Measurements from ENCODE around the gene VCAM1.
"Not testable (repeated sequence)": the region's sequence is repeated elsewhere in the genome, so short reads cannot be mapped to it uniquely, and the experiment has no call there.

VCAM1 gene

DNA sequence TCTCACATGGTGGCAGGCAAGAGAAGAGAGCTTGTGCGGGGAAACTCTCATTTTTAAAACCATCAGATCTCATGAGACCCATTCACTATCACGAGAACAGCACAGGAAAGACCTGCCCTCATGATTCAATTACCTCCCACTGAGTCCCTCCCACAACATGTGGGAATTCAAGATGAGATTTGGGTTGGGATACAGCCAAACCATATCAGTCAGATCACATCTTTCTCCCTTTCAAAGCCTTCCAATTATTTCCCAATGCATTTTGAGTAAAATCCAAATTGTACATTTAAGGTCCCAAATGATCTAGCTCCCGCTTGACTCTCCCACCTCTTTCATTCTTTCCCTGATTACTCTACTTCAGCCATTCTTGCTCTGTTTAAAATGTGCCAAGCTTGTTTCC, 62.2 kb downstream of the VCAM1 start:
- not testable (repeated sequence) for DNase-seq

DNA sequence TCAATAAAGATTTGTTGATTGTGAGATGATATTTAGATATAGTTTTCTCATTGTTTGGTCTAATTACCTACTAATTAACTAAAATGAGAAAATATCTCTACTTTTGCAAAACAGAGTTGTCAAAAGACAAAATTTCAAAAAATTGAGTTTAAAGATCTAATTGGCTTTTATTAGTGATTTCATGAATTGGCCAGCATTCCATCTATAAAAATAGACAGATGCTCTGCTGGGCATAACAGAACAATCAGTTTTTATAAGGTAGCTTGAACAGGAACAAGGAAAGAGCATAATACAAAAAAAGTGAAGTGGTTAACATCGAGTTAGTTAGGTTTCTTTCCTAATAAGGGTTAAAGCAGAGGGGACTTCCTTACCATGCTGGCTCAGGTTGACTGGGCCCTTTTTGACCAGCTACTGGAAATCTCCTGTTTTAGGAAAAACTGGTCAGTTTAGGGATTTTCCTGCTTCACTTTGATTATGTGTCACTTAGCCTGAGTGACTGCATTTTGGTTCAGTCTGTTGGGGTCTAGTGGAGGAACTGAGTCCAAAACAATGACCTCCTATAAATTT, 63.0 kb downstream of the VCAM1 start:
- no peak for DNase-seq

DNA sequence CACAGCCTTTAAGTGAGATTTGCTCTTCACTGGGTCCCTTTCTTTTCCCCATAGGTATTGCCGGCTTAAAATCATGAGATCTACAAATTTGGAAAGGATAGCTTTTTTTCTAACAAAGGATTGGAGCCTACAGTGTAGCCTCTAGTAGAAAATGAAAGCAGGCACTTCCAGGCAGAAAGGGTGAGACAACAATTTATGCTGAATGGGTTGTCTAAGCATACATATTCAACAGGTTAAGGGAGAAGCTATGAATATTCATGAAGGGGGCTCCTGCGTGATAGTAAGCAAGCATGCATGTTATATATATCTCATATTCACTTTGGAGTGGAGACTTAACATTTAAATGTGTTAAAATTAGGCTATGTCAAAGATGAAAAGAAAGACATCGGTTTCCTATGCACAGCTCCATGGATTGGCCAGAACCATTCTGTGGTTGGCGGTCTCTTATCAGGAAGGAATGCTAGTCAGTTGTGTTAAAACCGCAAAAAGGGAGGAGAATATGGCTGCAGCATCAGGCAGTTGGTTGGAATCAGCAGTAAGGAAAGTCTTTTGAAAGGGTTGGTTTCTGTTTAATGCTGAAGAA, 66.0 kb downstream of the VCAM1 start:
- peak; percentile 93 for DNase-seq

DNA sequence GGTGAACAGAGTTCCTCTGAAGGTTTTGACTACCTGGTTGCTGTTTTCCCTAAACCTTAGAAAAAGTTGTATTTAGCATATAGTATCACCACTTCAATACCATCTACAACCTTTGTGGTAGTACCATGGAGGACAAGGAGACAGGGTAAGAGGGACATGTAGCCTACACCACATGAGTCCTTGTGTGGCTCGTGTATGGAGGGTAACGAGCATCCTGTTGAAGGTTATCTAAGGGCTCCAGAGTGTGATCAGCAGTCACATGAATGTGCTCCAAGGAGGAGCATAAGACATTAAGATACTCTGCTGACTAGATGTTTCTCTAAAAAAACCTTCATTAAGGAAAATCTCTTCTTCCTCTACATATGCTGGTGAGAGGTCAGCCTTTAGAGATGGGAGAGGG, 67.3 kb downstream of the VCAM1 start:
- peak; percentile 62 for DNase-seq
